ENCODE data around the gene GTF3C4. TPM values are rescaled to one million over a fixed set of nuclear protein-coding genes. Genes with fewer than 3 reads are reported as not detected.

The GTF3C4 gene
- total and polyA plus RNA-seq, 10 of the 15 experiments (the other 5 are each of a cell fraction or from before 2014, with no cell fraction given) = 3.2 to 18.9 (median 8.2) TPM

DNA sequence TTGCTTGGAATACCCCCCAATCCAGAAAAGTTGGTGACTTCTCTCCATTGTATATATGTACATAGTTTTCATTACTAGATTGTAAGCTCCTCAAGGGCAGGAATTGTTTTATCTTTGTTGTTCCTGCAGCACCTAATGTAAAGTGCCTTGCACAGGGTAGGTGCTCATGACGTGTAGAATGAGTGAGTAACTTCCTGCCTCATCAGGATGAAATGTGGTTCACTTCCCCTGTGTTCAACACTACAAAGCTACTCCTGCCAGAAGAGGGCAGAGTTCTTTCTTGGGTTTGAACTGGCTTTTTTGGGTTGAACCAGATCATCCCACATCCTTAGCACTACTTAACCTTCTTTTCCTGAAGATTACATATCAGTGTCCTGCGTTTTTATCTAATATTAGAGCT is 23.9 kb downstream of the GTF3C4 start:
- Histone ChIP-seq H3K36me3 (ENCODE audit: control insufficient read depth in 2 of 2, insufficient read depth in 2 of 2, low read length in 1 of 2) (peaks cover 0 to 1% of the 10 kb centered on the region in 2 experiments; a peak in 1 of 4 replicates), H3K27ac (ENCODE audit: control insufficient read depth, insufficient read depth) (no peak overlapping the region), H3K79me2 (ENCODE audit: control insufficient read depth, insufficient read depth, low read length) (no peaks in the 10 kb centered on the region), H3K4me2 (ENCODE audit: control insufficient read depth, insufficient read depth) (no peak overlapping the region), H3K4me1 (ENCODE audit: control insufficient read depth, insufficient read depth, low read length) (no peaks in the 10 kb centered on the region), H3K9ac (ENCODE audit: control insufficient read depth, insufficient read depth, low read length) (no peak overlapping the region), H3K9me3 (replicated peaks; ENCODE audit: control insufficient read depth, insufficient read depth, low read length) (no peaks in the 10 kb centered on the region; the same call in none of the 3 replicates), H3K4me3 (no peak overlapping the region), H2AFZ (ENCODE audit: control insufficient read depth, low read depth, low read length) (no peak overlapping the region), H3K27me3 (replicated peaks in 1 of 2; ENCODE audit: control insufficient read depth in 2 of 2, insufficient read depth in 2 of 2, low read length in 1 of 2) (no peaks in the 10 kb centered on the region), H4K20me1 (ENCODE audit: control insufficient read depth, insufficient read depth) (no peaks in the 10 kb centered on the region)
- TF ChIP-seq IKZF2 (IDR thresholded peaks at IDR 0.05) (no peak), MTA3 (IDR thresholded peaks at IDR 0.05; ENCODE audit: borderline replicate concordance, low read length) (no peak), SUPT20H (IDR thresholded peaks at IDR 0.05; ENCODE audit: borderline replicate concordance, control insufficient read depth, low read depth, low read length) (no peak), SMC3 (IDR thresholded peaks at IDR 0.05; ENCODE audit: borderline replicate concordance, low read length) (peak; percentile 7; the same call in 1 of the 2 replicates), ZNF217 (IDR thresholded peaks at IDR 0.05) (no peak), SIN3A (IDR thresholded peaks at IDR 0.05; ENCODE audit: low read depth, low read length) (no peak), BACH1 (IDR thresholded peaks at IDR 0.05; ENCODE audit: borderline replicate concordance) (no peak), NR2C2 (IDR thresholded peaks at IDR 0.05; ENCODE audit: borderline replicate concordance, control insufficient read depth, insufficient read length, low read depth) (no peak), MEF2A (IDR thresholded peaks at IDR 0.05; ENCODE audit: insufficient read depth, low read depth, low read length) (no peak)
- TF ChIP-seq, protein P1, sequence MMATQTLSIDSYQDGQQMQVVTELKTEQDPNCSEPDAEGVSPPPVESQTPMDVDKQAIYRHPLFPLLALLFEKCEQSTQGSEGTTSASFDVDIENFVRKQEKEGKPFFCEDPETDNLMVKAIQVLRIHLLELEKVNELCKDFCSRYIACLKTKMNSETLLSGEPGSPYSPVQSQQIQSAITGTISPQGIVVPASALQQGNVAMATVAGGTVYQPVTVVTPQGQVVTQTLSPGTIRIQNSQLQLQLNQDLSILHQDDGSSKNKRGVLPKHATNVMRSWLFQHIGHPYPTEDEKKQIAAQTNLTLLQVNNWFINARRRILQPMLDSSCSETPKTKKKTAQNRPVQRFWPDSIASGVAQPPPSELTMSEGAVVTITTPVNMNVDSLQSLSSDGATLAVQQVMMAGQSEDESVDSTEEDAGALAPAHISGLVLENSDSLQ (IDR thresholded peaks at IDR 0.05) = no peak
- TF ChIP-seq, protein P2, sequence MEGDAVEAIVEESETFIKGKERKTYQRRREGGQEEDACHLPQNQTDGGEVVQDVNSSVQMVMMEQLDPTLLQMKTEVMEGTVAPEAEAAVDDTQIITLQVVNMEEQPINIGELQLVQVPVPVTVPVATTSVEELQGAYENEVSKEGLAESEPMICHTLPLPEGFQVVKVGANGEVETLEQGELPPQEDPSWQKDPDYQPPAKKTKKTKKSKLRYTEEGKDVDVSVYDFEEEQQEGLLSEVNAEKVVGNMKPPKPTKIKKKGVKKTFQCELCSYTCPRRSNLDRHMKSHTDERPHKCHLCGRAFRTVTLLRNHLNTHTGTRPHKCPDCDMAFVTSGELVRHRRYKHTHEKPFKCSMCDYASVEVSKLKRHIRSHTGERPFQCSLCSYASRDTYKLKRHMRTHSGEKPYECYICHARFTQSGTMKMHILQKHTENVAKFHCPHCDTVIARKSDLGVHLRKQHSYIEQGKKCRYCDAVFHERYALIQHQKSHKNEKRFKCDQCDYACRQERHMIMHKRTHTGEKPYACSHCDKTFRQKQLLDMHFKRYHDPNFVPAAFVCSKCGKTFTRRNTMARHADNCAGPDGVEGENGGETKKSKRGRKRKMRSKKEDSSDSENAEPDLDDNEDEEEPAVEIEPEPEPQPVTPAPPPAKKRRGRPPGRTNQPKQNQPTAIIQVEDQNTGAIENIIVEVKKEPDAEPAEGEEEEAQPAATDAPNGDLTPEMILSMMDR (IDR thresholded peaks at IDR 0.05 in 2 of 3, conservative IDR thresholded peaks at IDR 0.05 in 1 of 3; ENCODE audit: control insufficient read depth in 2 of 3, extremely low read depth in 1 of 3, insufficient read depth in 1 of 3, low read depth in 3 of 3, low read length in 3 of 3) = 0 out of 6 replicates have a peak, but pooled peaks of 1 of the 3 experiments have one; percentile 9
- SMC1A ChIA-PET (ENCODE audit: uncharacterized antibody, unreplicated experiment) = interaction anchor here (0.6 to 1.0 kb wide), 2 partner anchors 9 to 68 kb away, joined by 3 to 4 read pairs; no protein-coding TSS in a partner anchor
- DNase-seq (ENCODE audit: low read depth, low spot score) = no peak
- CTCF ChIA-PET = interaction anchor here (2.1 kb wide), 1 partner anchor 12 kb away, joined by 5 read pairs; no protein-coding TSS in a partner anchor
- intact Hi-C loops (cut with micrococcal nuclease; ENCODE audit: unreplicated experiment) (no loop called here), in situ Hi-C loops (cut with MboI) (no loop called here)
- no peak for ATAC-seq
- 32% methylated on average over 2 of the region's 2 CpGs for WGBS (ENCODE audit: insufficient coverage, insufficient replicate concordance, low lambda C conversion rate, missing lambda C conversion rate)
- no peak for FAIRE-seq
- POLR2A ChIA-PET = interaction anchor here (0.6 kb wide), 1 partner anchor 25 kb away, joined by 3 read pairs; the partner anchor contains the start of gene DDX31
- no TSS peak for BruUV-seq (replicated peaks)
- RAD21 ChIA-PET (ENCODE audit: unreplicated experiment) = no interaction called here
